Mammary epithelial cell (primary cell): ENCODE results near the gene ROBO1.

ENCODE experiments used
- CTCF ChIP-seq, 2 donors: IDR thresholded peaks in 1 of 2; conservative IDR thresholded peaks in 1 of 2; 2 replicates each; pipeline ENCODE4 v1.5.1; 2011 to 2012; ENCODE audit warnings: inconsistent platforms in 2 of 2, low read length in 2 of 2, mild to moderate bottlenecking in 2 of 2, control low read depth in 1 of 2, low read depth in 1 of 2; ENCODE audit not compliant: insufficient read depth in 1 of 2; ENCODE audit errors: extremely low read depth in 1 of 2
- EZH2 ChIP-seq: IDR thresholded peaks from 2 replicates; pipeline ENCODE4 v1.6.1; 2012; ENCODE audit warnings: low read length, inconsistent platforms, borderline replicate concordance

- TF ChIP-seq CTCF (conservative IDR thresholded peaks at IDR 0.05 in 1 of 2, IDR thresholded peaks at IDR 0.05 in 1 of 2; ENCODE audit: extremely low read depth in 1 of 2, insufficient read depth in 1 of 2, low read depth in 1 of 2, low read length in 2 of 2): no peak
- TF ChIP-seq EZH2: no peak
Observed at GRCh38 chr3:78634316-78634715, 1133.5 kb downstream of the ROBO1 start.
